GM19351 (cell line): ENCODE results near the gene HABP2.

Experiments
- ATAC-seq: cut with Tn5 transposase; IDR thresholded peaks from one replicate; pipeline ENCODE4 v1.9.1; 2021; ENCODE audit warnings: mild to moderate bottlenecking, moderate library complexity; ENCODE audit not compliant: unreplicated experiment

Gene HABP2

DNA sequence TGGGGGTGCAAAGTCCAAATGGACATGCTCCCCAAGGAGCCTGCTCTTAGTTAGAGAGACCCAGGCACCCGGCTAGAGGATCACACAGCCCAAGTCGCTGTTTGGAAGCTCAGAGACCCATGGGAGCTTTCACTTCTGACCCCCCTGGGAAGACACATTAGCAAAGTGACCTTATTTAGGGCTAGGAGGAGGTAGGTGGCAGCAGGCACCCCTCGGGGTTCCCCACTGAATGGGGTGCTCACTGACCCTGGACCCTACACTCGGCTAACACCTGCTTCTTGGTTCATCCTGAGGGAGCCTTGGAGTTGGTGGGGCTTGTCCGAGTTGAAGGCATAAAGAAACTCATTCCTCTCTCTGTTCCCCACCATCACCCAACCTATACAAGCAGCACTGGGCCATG lies 27.1 kb upstream of the HABP2 start:
- no peak for ATAC-seq

- no peak for ATAC-seq
Measured at GRCh38 chr10:113527211-113527906, 25.5 kb upstream of the HABP2 start.

- ATAC-seq, result no peak
Measured at GRCh38 chr10:113528876-113529275, 24.0 kb upstream of the HABP2 start.

DNA sequence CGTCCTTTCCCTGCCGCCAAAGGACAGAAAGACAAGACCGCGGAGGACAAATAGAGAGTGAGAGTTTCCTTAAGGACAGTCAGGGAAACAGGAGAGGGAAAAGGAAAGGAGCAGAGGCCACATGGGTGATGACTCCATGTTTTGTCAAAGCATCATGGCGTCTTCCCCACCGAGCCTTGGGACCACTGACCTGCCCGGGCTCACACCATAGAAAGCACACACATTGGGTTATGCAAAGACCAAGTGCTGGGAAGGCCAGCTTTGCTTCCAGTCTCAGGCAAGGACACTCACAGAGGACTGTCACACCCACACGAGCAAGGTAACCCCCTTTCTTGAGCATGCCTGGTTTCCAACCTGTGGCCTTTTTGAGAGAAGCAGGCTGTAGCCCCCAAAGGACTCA lies 23.3 kb upstream of the HABP2 start:
- no peak for ATAC-seq

GRCh38 chr10:113530476-113530875 lies 22.4 kb upstream of the HABP2 start:
- ATAC-seq, result no peak

GRCh38 chr10:113532724-113533123 lies 20.1 kb upstream of the HABP2 start:
- ATAC-seq, result no peak

GRCh38 chr10:113533801-113534200 lies 19.1 kb upstream of the HABP2 start:
- no peak for ATAC-seq

GRCh38 chr10:113534423-113534822 lies 18.4 kb upstream of the HABP2 start:
- no peak for ATAC-seq

DNA sequence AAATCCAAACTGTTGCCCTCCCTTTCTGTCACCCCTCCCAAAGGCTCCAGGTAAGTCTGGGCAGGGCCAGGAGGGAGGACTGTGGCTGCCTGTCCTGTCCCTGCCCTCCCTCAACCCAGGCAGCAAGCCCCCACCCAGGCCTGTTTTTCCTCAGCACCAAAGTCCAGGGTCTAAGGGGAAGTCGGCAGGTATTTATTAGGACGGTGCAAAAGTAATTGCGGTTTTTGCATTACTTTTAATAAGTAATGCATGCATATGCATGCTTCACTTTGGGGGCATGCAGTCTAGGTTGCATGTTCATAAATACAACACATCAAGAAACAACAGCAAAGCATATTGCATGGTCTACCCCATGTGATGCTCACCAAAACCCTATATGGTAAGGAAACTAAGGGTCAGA lies 15.2 kb upstream of the HABP2 start:
- ATAC-seq, result no peak

GRCh38 chr10:113538151-113538550 lies 14.7 kb upstream of the HABP2 start:
- ATAC-seq, result no peak

GRCh38 chr10:113539789-113540188 lies 13.1 kb upstream of the HABP2 start:
- ATAC-seq, result no peak

- ATAC-seq, result no peak
Measured at GRCh38 chr10:113540845-113541548, 11.9 kb upstream of the HABP2 start.

- ATAC-seq, result no peak
Measured at GRCh38 chr10:113541549-113541927, 11.3 kb upstream of the HABP2 start.

DNA sequence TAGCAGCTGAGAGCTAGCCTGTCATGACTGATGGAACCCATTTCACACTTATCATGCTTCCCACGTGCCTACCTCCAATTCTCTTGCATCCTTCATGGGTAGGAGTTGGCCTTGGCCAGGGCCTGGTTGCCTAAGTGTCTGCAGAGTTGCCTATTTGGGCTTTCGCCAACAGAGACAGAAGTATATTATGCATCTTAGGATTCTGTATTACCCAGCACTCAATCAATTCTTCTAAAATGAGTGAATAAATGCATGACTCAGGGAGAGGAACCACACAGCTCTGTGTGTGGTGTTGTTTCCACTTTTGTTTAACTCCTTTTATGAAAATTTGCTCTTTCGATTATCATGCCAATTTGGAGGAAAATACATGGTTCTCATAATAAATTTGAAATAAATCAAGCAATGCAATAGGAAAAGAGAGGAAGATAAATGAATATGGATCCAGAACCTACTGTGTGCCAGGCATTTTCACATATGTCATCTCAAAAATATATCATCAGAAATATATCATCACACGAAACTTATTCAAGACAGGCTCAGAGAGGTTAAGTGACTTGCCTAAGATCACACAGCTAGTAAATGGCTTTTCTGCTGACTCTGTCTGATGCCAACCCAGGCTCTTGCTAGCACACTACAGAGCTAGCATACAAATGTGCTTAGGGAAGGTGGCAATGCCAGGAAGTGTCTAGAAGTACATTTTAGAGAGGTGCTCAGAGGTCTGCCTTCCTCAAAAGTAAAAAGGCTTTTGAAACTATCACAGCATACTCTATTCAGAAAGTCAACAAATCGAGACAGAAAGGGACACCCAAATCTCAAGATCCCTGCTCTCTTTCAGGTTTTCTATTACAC lies 9.5 kb upstream of the HABP2 start:
- no peak for ATAC-seq

GRCh38 chr10:113544392-113544791 lies 8.5 kb upstream of the HABP2 start:
- no peak for ATAC-seq

DNA sequence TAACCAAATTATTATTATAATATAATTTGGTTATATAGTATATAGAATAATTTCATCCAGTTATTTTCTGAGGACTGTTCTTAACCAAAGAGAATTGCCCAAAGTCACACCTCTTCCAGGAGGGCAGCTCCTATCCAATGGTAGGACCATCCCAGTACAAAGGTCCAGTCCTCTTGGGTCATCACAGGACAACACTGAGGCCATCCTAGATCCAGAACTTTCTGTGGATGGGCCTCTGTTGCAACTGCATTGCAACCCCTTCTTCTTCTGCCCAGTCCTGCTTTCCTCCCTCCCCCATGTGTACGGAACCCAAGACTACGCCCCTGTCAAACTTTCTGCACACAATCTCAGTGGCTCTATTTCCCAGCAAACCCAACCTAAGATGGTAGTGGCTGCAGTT lies 5.4 kb upstream of the HABP2 start:
- no peak for ATAC-seq

DNA sequence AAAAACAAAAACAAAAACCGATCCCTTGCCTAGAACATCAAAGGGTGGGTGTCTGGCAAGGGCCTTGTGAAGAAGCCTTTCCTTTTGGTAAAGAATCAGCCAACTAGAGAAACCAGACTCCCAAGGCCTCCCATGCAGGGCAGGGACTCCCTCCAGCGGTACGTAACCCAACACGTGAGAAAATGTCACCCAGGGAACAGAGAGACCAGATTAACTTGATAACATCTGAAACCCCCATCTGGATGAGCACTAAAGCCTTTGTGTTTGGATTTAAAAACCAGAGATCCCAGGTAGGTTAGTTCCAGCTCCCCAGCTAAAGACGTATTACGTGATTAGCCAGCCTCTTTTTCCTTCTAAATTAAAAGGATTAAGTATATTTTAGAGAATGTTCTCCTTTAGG lies 3.0 kb upstream of the HABP2 start:
- ATAC-seq, result no peak

GRCh38 chr10:113550365-113550764 lies 2.5 kb upstream of the HABP2 start:
- ATAC-seq, result peak; percentile 58

GRCh38 chr10:113552014-113552413 lies 839 bp upstream of the HABP2 start:
- ATAC-seq, result no peak

DNA sequence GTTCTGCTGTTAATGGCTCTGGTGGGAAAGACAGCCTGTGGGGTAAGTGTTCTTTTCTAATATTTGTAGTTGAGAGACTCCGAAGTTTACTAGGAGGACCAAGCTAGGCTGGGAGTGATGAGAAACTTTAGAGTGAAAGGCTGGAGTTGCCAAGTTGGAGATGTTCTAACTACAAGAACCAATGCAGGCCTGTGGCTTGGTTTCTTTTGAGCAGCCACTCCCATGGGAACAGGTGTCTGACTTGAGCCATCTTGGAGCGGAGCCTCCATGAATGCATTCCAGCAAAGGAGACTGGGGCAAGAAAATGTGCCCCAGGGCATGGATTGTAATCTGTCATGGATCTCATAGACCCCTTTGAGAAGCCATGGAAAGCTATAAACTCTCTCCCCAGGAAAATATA lies 296 bp downstream of the HABP2 start:
- no peak for ATAC-seq

DNA sequence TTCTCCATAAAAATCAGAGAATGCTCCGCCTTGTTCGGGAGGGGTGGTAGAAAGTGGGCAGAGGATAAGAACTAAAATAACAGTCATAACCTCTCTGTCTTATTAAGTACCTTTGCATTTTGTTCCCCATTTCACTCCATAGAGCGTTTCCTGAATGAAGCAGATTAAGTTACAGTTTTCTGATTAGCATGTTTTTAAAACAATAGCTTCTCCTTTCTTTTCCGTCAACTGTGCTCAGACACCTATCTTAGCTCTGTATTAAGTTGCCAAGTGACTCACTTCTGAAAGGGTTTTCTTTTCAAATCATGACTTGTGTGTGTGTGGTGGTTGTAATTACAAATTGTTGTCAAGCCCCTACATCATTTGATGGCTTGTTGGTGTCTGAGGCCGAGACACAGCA lies 1.4 kb downstream of the HABP2 start:
- ATAC-seq, result no peak

- no peak for ATAC-seq
Measured at GRCh38 chr10:113555245-113555644, 2.4 kb downstream of the HABP2 start.
